ENCODE results near the gene OR5B17.
"Not testable (repeated sequence)": the region's sequence is repeated elsewhere in the genome, so short reads cannot be mapped to it uniquely, and the experiment has no call there.

OR5B17 gene

DNA sequence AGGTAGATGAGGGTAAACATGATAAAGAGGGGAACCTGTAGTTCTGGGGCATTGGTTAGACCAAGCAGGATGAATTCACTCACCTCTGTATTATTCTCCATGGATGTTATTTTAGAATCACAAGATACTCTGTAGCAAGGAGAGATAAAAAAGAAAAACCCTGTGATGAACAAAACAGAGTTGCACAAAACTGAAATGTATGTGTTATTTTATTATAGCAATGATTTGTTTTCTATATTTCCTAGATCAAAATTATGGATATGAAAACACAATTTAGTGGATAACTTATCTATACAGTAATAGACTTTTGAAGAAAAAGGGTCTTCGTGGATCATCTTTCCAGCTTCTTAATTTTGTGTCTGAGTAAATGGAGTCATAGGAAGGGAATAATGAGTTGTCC, at the start of gene OR5B17:
TSS of gene OR5B17 (minus strand) at position 101 of the 400 bp plus-strand sequence. CDS start at position 101, 0 bp downstream.
- Mint-ChIP-seq H3K27ac (no peak within 1 kb of the TSS), H3K9me3 (no peaks in the 10 kb centered on the region), H3K27me3 (peaks cover 2% of the 10 kb centered on the region), H3K4me3 (no peak within 1 kb of the TSS), H3K4me1 (peaks cover 2% of the 10 kb centered on the region), H3K36me3 (no peaks in the 10 kb centered on the region)
- no peak for ATAC-seq (ENCODE audit: low read depth)
- DNase-seq (ENCODE audit: low spot score in 2 of 2), result no peak

DNA sequence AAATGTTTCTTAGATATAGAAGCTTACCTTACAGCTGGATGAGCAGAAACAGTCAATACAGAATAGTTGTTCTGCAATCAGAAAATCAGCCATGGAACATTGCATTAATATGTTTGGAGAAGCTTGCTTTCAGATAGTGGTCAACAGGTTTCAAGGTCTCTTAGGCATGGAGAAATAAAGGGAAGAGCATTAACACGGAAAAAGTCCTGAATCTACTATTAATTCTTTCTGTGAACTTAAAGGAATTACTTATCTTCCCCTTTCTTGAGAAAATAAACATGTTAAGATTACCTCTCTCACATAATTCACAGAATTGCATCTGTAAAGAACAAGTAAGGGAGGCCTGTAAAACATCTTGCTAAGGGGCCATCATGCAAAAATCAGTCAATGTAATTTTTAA, 47.9 kb upstream of the OR5B17 start, which contains the start of gene OR5B3:
TSS of gene OR5B3 (minus strand) at position 101 of the 400 bp plus-strand sequence. CDS start 3,465 bp downstream, outside the sequence.
- ATAC-seq (ENCODE audit: low read depth) (no peak), DNase-seq (ENCODE audit: low spot score in 2 of 2) (no peak)
- Mint-ChIP-seq H3K27me3 (peaks cover 7% of the 10 kb centered on the region), H3K27ac (no peak within 1 kb of the TSS), H3K4me1 (no peaks in the 10 kb centered on the region), H3K4me3 (no peak within 1 kb of the TSS), H3K9me3 (peaks cover 12% of the 10 kb centered on the region), H3K36me3 (peaks cover 5% of the 10 kb centered on the region)

DNA sequence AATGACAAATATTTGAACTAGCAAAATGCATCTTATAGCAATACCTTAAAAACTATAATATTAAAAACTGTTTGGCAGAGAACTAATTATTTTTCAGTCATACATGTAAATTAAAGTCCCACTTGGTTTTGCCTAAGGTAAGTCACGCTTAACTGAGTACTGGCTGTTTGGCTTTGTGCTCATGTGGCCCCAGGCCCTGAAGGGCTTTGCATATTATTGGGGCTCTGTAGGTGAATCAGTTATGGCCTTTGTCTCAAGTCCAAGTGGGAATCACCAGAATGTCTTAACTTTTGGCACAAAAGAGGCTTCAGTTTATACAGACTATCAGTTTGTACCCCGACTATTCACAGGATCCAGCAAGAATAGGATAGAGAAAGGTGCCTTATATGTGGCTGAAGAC, 40.8 kb upstream of the OR5B17 start:
- H3K27me3 Mint-ChIP-seq; ATAC-seq (ENCODE audit: low read depth); DNase-seq (ENCODE audit: low spot score in 2 of 2); H3K36me3 Mint-ChIP-seq; H3K4me1 Mint-ChIP-seq; H3K9me3 Mint-ChIP-seq; H3K4me3 Mint-ChIP-seq; H3K27ac Mint-ChIP-seq: not testable (repeated sequence)

DNA sequence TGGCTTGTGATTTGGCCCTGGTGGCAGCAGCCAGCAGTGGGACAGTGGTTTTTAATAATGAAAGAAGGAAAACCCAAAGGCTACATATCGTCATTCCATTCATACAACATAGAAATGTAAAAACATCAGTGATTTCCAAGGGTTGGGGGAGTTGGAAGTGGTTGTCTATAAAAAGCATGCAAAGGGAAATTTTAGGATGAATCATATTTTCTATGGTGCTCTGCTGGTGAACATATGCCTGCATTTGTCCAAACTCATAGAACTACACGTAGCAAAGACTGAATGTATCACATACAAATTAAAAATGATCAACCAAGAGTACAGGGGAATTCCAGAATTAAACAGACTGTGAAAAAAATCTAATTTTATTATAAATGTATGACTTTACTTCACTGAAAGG, 36.7 kb upstream of the OR5B17 start:
- H3K36me3 Mint-ChIP-seq, result no peaks in the 10 kb centered on the region
- H3K4me3 Mint-ChIP-seq, result no peak overlapping the region
- ATAC-seq (ENCODE audit: low read depth) (no peak), DNase-seq (ENCODE audit: low spot score in 2 of 2) (no peak)
- peaks cover 4% of the 10 kb centered on the region for H3K27me3 Mint-ChIP-seq
- no peaks in the 10 kb centered on the region for H3K4me1 Mint-ChIP-seq
- peaks cover 8% of the 10 kb centered on the region for H3K9me3 Mint-ChIP-seq
- no peak overlapping the region for H3K27ac Mint-ChIP-seq

DNA sequence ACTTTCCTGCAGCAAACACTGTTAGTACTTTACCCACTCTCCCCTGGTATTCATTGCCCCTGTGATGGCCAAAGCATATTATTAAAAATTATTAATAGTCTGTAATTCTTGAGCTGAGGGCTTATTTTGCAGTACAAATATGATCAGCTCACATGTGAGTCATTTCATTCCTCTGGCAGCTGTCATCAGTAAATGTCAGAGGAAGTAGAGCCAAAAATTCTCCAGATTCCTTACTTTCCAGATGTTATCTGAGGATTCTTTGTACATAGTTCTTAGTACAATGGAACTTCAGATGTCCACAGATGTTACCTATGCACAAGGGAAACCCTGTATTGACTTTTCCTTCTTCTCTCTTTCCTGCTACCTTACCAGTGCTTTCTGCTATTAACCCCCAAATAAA, 35.3 kb upstream of the OR5B17 start:
- no peak for ATAC-seq (ENCODE audit: low read depth)
- Mint-ChIP-seq H3K36me3 (no peaks in the 10 kb centered on the region), H3K4me3 (no peak overlapping the region), H3K27ac (no peak overlapping the region), H3K27me3 (peaks cover 4% of the 10 kb centered on the region), H3K4me1 (no peaks in the 10 kb centered on the region), H3K9me3 (peaks cover 8% of the 10 kb centered on the region)
- DNase-seq (ENCODE audit: low spot score in 2 of 2), result no peak

DNA sequence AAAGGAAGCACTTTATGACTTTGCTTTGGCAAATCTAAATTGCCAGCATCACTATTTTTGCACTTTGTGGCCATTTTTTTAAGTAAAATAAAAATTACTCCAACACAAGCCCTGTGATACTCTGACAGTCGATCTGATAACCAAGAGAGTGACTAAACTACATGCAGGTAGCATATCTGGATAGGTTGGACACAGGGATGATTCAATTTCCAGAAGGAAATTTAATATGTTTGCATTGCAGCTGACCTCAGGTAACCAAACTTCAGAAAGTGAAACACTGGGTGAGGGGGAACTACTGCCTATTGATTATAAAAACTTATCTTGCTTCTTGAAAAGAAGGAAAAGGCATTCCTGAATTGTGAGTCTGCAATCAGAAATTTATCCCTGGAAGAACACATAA, 33.9 kb upstream of the OR5B17 start:
- Mint-ChIP-seq H3K9me3 (peaks cover 8% of the 10 kb centered on the region), H3K27ac (no peak overlapping the region), H3K36me3 (no peaks in the 10 kb centered on the region), H3K4me1 (no peaks in the 10 kb centered on the region), H3K4me3 (no peak overlapping the region), H3K27me3 (peaks cover 3% of the 10 kb centered on the region)
- DNase-seq (ENCODE audit: low spot score in 2 of 2) (no peak), ATAC-seq (ENCODE audit: low read depth) (no peak)

DNA sequence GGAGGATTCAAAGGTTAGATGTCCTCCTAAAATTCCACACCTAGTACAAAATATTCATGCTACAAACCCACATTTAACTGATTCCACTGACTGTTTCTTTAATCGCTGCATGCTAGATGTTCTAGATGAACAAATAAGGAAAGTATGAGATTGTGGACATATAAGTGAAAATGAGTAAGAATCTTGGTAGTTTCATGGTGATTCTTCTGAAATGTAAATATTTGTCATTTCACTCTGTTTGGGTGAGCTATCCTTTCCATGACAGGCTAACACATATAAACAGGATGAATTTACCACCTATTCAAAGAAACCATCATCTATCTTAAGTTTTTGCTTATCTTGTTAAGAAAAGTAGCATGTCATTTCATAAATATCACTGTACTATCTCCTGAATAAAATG, 33.0 kb upstream of the OR5B17 start:
- ATAC-seq (ENCODE audit: low read depth) (no peak), DNase-seq (ENCODE audit: low spot score in 2 of 2) (no peak)
- no peak overlapping the region for H3K4me3 Mint-ChIP-seq
- H3K9me3 Mint-ChIP-seq, result peaks cover 8% of the 10 kb centered on the region
- H3K36me3 Mint-ChIP-seq, result no peaks in the 10 kb centered on the region
- H3K4me1 Mint-ChIP-seq, result no peaks in the 10 kb centered on the region
- H3K27ac Mint-ChIP-seq, result no peak overlapping the region
- H3K27me3 Mint-ChIP-seq, result peaks cover 3% of the 10 kb centered on the region

DNA sequence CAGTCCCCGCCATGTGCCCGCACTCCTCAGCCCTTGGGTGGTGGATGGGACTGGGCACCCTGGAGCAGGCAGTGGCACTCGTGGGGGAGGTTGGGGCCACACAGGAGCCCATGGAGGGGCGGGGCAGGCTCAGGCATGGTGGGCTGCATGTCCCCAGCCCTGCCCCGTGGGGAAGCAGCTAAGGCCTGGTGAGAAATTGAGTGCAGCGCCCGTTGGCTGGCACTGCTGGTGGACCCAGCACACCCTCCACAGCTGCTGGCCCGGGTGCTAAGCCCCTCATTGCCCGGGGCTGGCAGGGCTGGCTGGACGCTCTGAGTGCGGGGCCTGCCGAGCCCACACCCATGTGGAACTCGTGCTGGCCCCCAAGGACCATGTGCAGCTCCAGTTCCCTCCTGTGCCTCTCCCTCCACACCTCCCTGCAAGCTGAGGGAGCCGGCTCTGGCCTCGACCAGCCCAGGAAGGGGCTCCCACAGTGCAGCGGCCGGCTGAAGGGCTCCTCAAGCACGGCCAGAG, 31.7 kb upstream of the OR5B17 start:
- peaks cover 3% of the 10 kb centered on the region for H3K27me3 Mint-ChIP-seq
- no peaks in the 10 kb centered on the region for H3K36me3 Mint-ChIP-seq
- H3K27ac Mint-ChIP-seq, result no peak overlapping the region
- H3K4me3 Mint-ChIP-seq, result no peak overlapping the region
- DNase-seq (ENCODE audit: low spot score in 2 of 2), result no peak
- no peaks in the 10 kb centered on the region for H3K4me1 Mint-ChIP-seq
- peaks cover 8% of the 10 kb centered on the region for H3K9me3 Mint-ChIP-seq
- no peak for ATAC-seq (ENCODE audit: low read depth)

DNA sequence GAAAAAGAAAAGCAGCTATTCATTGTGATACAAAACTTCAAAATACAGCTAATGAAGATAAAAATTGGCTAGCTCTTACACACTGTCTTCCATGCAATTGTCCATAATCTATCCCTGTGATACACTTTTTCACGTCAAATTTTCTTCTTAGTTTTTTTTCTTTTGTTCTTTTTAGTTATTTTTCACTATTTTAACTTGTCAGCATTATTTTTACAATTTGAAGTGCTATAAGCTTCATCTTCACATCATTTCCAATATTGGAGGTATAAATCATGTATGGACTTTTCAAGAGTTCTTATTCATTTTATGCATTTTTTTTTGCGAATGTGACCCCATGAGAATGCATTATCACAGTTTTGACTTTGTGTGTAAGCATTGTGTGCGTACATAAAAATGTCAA, 4.1 kb downstream of the OR5B17 start:
- Mint-ChIP-seq H3K4me3 (no peak overlapping the region), H3K4me1 (peaks cover 2% of the 10 kb centered on the region), H3K27me3 (peaks cover 4% of the 10 kb centered on the region), H3K36me3 (no peaks in the 10 kb centered on the region), H3K27ac (no peak overlapping the region), H3K9me3 (no peaks in the 10 kb centered on the region)
- ATAC-seq (ENCODE audit: low read depth) (no peak), DNase-seq (ENCODE audit: low spot score in 2 of 2) (no peak)

DNA sequence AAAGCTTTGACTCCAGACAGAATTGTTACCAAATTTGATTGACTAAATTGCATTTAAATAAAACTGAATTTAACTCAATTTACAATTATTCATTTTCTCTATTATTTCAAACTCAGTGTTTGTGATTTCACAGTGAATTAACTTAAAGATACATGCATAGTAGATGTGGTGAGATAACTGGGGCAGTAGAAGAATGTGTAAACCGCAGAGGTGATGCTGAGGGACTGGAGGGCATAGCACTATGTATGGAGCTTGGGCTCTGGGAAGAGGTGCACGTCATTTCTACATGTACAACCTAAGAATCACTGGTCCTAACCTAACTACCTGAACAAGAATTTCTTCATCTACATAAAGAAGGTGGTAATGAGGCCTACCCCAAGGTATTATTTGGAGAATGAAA, 13.7 kb downstream of the OR5B17 start:
- H3K36me3 Mint-ChIP-seq, result peaks cover 2% of the 10 kb centered on the region
- no peak for DNase-seq (ENCODE audit: low spot score in 2 of 2)

DNA sequence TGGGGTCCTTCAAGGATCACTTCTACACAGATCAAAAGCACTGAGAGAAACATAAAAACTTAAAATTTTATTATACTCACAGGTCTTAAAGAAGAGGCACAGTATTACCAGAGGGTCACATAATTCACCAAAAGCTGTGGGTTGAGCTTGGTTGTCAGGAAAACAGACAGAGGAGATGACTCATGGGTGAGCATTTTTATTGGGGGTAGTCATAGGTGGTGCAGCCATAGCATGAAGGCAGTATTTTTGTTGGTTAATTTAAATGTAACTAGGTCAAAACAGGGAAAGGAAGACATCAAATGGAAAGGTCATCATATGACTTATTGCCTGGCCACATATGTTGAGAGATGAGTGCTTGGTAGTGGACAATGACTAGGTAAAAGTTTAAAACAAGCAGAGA, 24.2 kb downstream of the OR5B17 start:
- H3K4me3 Mint-ChIP-seq, result no peak overlapping the region
- H3K27ac Mint-ChIP-seq, result no peak overlapping the region
- peaks cover 2% of the 10 kb centered on the region for H3K36me3 Mint-ChIP-seq
- DNase-seq (ENCODE audit: low spot score in 2 of 2), result no peak
- peaks cover 4% of the 10 kb centered on the region for H3K27me3 Mint-ChIP-seq
- H3K9me3 Mint-ChIP-seq, result peaks cover 15% of the 10 kb centered on the region
- H3K4me1 Mint-ChIP-seq, result no peaks in the 10 kb centered on the region
- no peak for ATAC-seq (ENCODE audit: low read depth)

More for the DNA sequence above, 13.7 kb downstream of the OR5B17 start:
- Mint-ChIP-seq H3K27ac (no peak overlapping the region), H3K9me3 (peaks cover 3% of the 10 kb centered on the region), H3K4me1 (no peaks in the 10 kb centered on the region), H3K27me3 (peaks cover 6% of the 10 kb centered on the region), H3K4me3 (no peak overlapping the region)
- no peak for ATAC-seq (ENCODE audit: low read depth)

DNA sequence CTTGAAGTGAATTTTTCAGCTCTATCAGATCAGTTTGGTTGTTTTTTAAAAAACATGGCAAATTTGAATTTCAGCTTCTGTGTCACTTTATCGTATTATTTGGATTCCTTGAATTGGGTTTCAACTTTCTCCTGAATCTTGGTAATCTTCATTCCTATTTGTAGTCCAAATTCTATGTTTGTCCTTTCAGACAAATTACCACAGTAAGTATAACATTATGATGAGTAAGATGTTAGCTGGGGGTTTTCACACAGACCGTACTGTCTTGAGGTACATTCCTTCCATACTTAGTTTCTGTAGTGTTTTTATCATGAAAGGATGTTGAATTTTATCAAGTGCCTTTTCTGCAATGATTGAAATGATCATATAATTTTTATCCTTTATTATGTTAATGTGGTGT, 28.0 kb downstream of the OR5B17 start:
- H3K27ac Mint-ChIP-seq, result no peak overlapping the region
- H3K9me3 Mint-ChIP-seq, result peaks cover 25% of the 10 kb centered on the region
- H3K36me3 Mint-ChIP-seq, result peaks cover 2% of the 10 kb centered on the region
- H3K27me3 Mint-ChIP-seq, result peaks cover 8% of the 10 kb centered on the region
- no peak for ATAC-seq (ENCODE audit: low read depth)
- no peak for DNase-seq (ENCODE audit: low spot score in 2 of 2)
- no peaks in the 10 kb centered on the region for H3K4me1 Mint-ChIP-seq
- no peak overlapping the region for H3K4me3 Mint-ChIP-seq

DNA sequence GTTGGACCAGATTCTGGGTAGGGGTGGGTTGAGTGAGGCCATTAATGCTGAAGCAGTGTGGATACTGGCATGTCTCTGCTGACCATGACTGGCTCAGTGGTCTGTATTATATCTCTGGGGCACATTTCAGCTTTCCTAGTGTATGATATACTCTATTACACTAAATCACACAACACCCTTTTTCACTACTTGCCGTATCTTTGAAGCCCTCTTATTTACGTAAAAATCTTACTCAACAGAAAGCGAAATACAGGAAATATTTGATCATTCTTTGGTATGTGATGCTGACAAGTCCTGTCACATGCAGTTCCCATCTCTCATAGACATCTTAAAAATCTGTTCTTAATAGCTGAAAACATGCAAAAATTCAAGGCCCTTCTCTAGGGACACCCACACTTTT, 40.3 kb downstream of the OR5B17 start:
- Mint-ChIP-seq H3K4me1 (no peaks in the 10 kb centered on the region), H3K9me3 (no peaks in the 10 kb centered on the region), H3K4me3 (no peak overlapping the region), H3K27me3 (peaks cover 5% of the 10 kb centered on the region), H3K27ac (no peak overlapping the region), H3K36me3 (no peaks in the 10 kb centered on the region)
- ATAC-seq (ENCODE audit: low read depth) (no peak), DNase-seq (ENCODE audit: low spot score in 2 of 2) (no peak)

DNA sequence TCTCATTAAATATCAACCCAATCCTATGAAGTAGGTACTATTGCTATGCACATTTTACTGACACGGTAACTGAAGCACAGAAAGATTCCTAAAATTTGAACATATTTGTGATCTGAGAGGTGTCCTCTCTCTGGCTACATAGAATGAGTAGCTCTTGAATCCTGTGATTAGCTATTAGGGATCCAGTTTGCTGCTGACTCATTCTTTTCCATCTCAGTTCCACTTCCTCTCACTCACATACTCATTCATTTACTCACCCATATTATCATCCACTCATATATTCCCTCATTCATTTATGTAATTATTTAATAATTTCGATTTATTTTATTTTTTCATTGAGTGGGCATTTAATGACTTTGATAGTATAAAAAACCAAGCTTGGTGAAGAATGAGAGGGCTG, 42.7 kb downstream of the OR5B17 start:
- Mint-ChIP-seq H3K27me3 (peaks cover 11% of the 10 kb centered on the region), H3K36me3 (peaks cover 3% of the 10 kb centered on the region), H3K27ac (no peak overlapping the region), H3K4me1 (no peaks in the 10 kb centered on the region), H3K9me3 (peaks cover 3% of the 10 kb centered on the region), H3K4me3 (no peak overlapping the region)
- DNase-seq (ENCODE audit: low spot score in 2 of 2) (no peak), ATAC-seq (ENCODE audit: low read depth) (no peak)
